ENCODE measurements around the gene KRT82.

The KRT82 gene

GRCh38 chr12:52425466-52425865, 19.3 kb upstream of the KRT82 start:
- DNase-seq (ENCODE audit: extremely low spot score): no peak
- ChIA-PET CTCF (no interaction called here), POLR2A (no interaction called here)
- no peak for TF ChIP-seq FOXM1 (IDR thresholded peaks at IDR 0.05; ENCODE audit: borderline replicate concordance)
- TF ChIP-seq CTBP1 (IDR thresholded peaks at IDR 0.05; ENCODE audit: borderline replicate concordance): no peak

GRCh38 chr12:52423661-52424500, 17.7 kb upstream of the KRT82 start:
- CTCF ChIA-PET: no interaction called here

DNA sequence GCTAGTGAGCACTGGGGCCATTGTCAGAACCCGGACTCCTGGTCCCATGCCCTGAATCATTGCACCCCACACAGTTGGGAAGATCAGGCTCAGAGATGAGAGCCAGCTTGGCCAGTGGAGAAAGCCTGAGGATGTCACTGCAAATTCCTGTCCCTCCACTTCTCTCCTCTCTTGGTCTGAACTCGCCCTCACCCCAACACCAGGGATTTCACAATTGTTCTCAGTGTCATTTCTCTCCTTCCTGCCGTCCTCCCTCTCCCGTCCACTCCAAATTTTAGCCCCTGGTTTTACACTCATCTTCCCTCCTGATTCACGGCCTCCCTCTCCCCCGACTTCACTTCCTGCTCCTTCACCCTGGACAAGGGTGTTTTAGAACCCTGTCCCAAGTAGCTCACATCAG, 16.9 kb upstream of the KRT82 start:
- no peak for DNase-seq (ENCODE audit: extremely low spot score)
- TF ChIP-seq HDGF (IDR thresholded peaks at IDR 0.05; ENCODE audit: borderline replicate concordance) (no peak), FOXM1 (IDR thresholded peaks at IDR 0.05; ENCODE audit: borderline replicate concordance) (no peak), NFRKB (IDR thresholded peaks at IDR 0.05) (no peak), TARDBP (IDR thresholded peaks at IDR 0.05) (no peak), ELF4 (IDR thresholded peaks at IDR 0.05) (no peak), SP1 (IDR thresholded peaks at IDR 0.05) (no peak), LEF1 (IDR thresholded peaks at IDR 0.05; ENCODE audit: borderline replicate concordance) (no peak), CTBP1 (IDR thresholded peaks at IDR 0.05; ENCODE audit: borderline replicate concordance) (no peak)
- TF ChIP-seq, protein P1, sequence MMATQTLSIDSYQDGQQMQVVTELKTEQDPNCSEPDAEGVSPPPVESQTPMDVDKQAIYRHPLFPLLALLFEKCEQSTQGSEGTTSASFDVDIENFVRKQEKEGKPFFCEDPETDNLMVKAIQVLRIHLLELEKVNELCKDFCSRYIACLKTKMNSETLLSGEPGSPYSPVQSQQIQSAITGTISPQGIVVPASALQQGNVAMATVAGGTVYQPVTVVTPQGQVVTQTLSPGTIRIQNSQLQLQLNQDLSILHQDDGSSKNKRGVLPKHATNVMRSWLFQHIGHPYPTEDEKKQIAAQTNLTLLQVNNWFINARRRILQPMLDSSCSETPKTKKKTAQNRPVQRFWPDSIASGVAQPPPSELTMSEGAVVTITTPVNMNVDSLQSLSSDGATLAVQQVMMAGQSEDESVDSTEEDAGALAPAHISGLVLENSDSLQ (IDR thresholded peaks at IDR 0.05): no peak
- CTCF ChIA-PET: no interaction called here
- POLR2A ChIA-PET: no interaction called here

More at GRCh38 chr12:52423661-52424500, 17.7 kb upstream of the KRT82 start:
- TF ChIP-seq NFRKB (IDR thresholded peaks at IDR 0.05) (no peak), SP1 (IDR thresholded peaks at IDR 0.05) (no peak), BHLHE40 (IDR thresholded peaks at IDR 0.05; ENCODE audit: borderline replicate concordance) (no peak), CTBP1 (IDR thresholded peaks at IDR 0.05; ENCODE audit: borderline replicate concordance) (no peak), SUZ12 (IDR thresholded peaks at IDR 0.05) (no peak), LEF1 (IDR thresholded peaks at IDR 0.05; ENCODE audit: borderline replicate concordance) (no peak), FOXK2 (IDR thresholded peaks at IDR 0.05) (no peak), TARDBP (IDR thresholded peaks at IDR 0.05) (no peak), L3MBTL2 (conservative IDR thresholded peaks at IDR 0.05) (no peak), ZNF384 (IDR thresholded peaks at IDR 0.05) (no peak), FOXA1 (IDR thresholded peaks at IDR 0.05) (no peak), HDGF (IDR thresholded peaks at IDR 0.05; ENCODE audit: borderline replicate concordance) (no peak), ARNT (IDR thresholded peaks at IDR 0.05) (no peak), FOXM1 (IDR thresholded peaks at IDR 0.05; ENCODE audit: borderline replicate concordance) (no peak), ELF4 (IDR thresholded peaks at IDR 0.05) (no peak)
- TF ChIP-seq, protein P1 (IDR thresholded peaks at IDR 0.05): no peak
- POLR2A ChIA-PET: no interaction called here
- DNase-seq (ENCODE audit: extremely low spot score): no peak

DNA sequence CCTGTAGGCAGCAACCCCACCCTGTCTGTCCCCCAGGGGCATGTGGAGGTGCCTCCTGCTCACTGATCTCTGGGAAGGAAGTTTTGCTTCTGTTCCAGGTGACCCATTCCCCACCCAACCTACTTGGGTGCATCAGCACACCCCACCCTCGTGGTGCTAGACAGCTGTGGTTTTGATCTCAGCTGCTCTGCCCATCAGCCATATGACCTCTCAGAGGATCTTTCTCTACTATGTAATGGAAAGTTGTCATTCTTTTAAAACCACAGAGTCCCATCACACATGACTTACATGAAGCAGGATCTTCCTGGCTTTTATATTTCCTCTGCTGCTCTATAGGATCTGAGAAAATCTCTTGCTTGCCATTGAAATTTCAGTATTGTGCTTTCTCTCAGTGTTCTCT, 13.5 kb upstream of the KRT82 start:
- CTCF ChIA-PET: no interaction called here

GRCh38 chr12:52418576-52419110, 12.5 kb upstream of the KRT82 start:
- ChIA-PET POLR2A (no interaction called here), CTCF (no interaction called here)
- TF ChIP-seq FOXA1 (IDR thresholded peaks at IDR 0.05) (no peak), FOXM1 (IDR thresholded peaks at IDR 0.05; ENCODE audit: borderline replicate concordance) (no peak), BHLHE40 (IDR thresholded peaks at IDR 0.05; ENCODE audit: borderline replicate concordance) (no peak), TARDBP (IDR thresholded peaks at IDR 0.05) (no peak), ZNF384 (IDR thresholded peaks at IDR 0.05) (no peak), FOXK2 (IDR thresholded peaks at IDR 0.05) (no peak), L3MBTL2 (conservative IDR thresholded peaks at IDR 0.05) (no peak), ELF4 (IDR thresholded peaks at IDR 0.05) (no peak), ARNT (IDR thresholded peaks at IDR 0.05) (no peak), HDGF (IDR thresholded peaks at IDR 0.05; ENCODE audit: borderline replicate concordance) (no peak), LEF1 (IDR thresholded peaks at IDR 0.05; ENCODE audit: borderline replicate concordance) (no peak), SUZ12 (IDR thresholded peaks at IDR 0.05) (no peak), NFRKB (IDR thresholded peaks at IDR 0.05) (no peak)
- TF ChIP-seq, protein P1 (IDR thresholded peaks at IDR 0.05): no peak
- no peak for DNase-seq (ENCODE audit: extremely low spot score)

More for the DNA sequence above, 13.5 kb upstream of the KRT82 start:
- DNase-seq (ENCODE audit: extremely low spot score): no peak
- POLR2A ChIA-PET: no interaction called here
- TF ChIP-seq, protein P1 (IDR thresholded peaks at IDR 0.05): no peak
- no peak for TF ChIP-seq SP1 (IDR thresholded peaks at IDR 0.05)
- no peak for TF ChIP-seq NFRKB (IDR thresholded peaks at IDR 0.05)
- TF ChIP-seq ELF4 (IDR thresholded peaks at IDR 0.05): no peak
- no peak for TF ChIP-seq CTBP1 (IDR thresholded peaks at IDR 0.05; ENCODE audit: borderline replicate concordance)
- TF ChIP-seq FOXM1 (IDR thresholded peaks at IDR 0.05; ENCODE audit: borderline replicate concordance): no peak
- TF ChIP-seq SUZ12 (IDR thresholded peaks at IDR 0.05): no peak
- no peak for TF ChIP-seq TARDBP (IDR thresholded peaks at IDR 0.05)
